PFSK-1 (cell line): ENCODE data around the gene TRIP4.

Experiments
- POLR2AphosphoS5 ChIP-seq: IDR thresholded peaks from 2 replicates; pipeline ENCODE4 v1.6.1; 2012; ENCODE audit warnings: low read depth, mild to moderate bottlenecking, control low read depth, low read length, moderate library complexity
- SIN3A ChIP-seq: IDR thresholded peaks from 2 replicates; pipeline ENCODE4 v1.6.1; 2012; ENCODE audit warnings: mild to moderate bottlenecking, low read length, moderate library complexity, borderline replicate concordance; ENCODE audit not compliant: insufficient read depth
- TAF1 ChIP-seq: IDR thresholded peaks from 2 replicates; pipeline ENCODE4 v1.6.1; 2012; ENCODE audit warnings: low read length, control low read depth, borderline replicate concordance; ENCODE audit not compliant: insufficient read depth
- TF ChIP-seq, protein P1 (sequence below), 2 experiments: IDR thresholded peaks; 2 replicates each; pipeline versions ENCODE4 v1.6.1 to v1.8.0; 2011 to 2012; ENCODE audit warnings: low read depth in 2 of 2, low read length in 2 of 2, control low read depth in 1 of 2, inconsistent platforms in 1 of 2, mild to moderate bottlenecking in 1 of 2, moderate library complexity in 1 of 2; ENCODE audit not compliant: insufficient read depth in 1 of 2

GRCh38 chr15:64466408-64467141 is 78.9 kb downstream of the TRIP4 start:
- TF ChIP-seq TAF1 (no peak), POLR2AphosphoS5 (no peak), SIN3A (no peak)
- TF ChIP-seq, protein P1, sequence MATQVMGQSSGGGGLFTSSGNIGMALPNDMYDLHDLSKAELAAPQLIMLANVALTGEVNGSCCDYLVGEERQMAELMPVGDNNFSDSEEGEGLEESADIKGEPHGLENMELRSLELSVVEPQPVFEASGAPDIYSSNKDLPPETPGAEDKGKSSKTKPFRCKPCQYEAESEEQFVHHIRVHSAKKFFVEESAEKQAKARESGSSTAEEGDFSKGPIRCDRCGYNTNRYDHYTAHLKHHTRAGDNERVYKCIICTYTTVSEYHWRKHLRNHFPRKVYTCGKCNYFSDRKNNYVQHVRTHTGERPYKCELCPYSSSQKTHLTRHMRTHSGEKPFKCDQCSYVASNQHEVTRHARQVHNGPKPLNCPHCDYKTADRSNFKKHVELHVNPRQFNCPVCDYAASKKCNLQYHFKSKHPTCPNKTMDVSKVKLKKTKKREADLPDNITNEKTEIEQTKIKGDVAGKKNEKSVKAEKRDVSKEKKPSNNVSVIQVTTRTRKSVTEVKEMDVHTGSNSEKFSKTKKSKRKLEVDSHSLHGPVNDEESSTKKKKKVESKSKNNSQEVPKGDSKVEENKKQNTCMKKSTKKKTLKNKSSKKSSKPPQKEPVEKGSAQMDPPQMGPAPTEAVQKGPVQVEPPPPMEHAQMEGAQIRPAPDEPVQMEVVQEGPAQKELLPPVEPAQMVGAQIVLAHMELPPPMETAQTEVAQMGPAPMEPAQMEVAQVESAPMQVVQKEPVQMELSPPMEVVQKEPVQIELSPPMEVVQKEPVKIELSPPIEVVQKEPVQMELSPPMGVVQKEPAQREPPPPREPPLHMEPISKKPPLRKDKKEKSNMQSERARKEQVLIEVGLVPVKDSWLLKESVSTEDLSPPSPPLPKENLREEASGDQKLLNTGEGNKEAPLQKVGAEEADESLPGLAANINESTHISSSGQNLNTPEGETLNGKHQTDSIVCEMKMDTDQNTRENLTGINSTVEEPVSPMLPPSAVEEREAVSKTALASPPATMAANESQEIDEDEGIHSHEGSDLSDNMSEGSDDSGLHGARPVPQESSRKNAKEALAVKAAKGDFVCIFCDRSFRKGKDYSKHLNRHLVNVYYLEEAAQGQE (IDR thresholded peaks at IDR 0.05; ENCODE audit: insufficient read depth in 1 of 2, low read depth in 2 of 2, low read length in 2 of 2), result no peak
